DOHH2 (cell line): ENCODE measurements around the gene NUDC.

ENCODE experiments used
- EZH2phosphoT487 ChIP-seq: fragments of 200-600 bp; sonication (generic); IDR thresholded peaks from 2 replicates; pipeline ENCODE4 v1.6.1; 2017; ENCODE audit warnings: borderline replicate concordance, mild to moderate bottlenecking, antibody characterized with exemption, low read length, moderate library complexity, mixed read lengths
- TF ChIP-seq, protein P1 (sequence below): fragments of 200-600 bp; sonication (generic); IDR thresholded peaks from one replicate; pipeline ENCODE4 v1.5.1; 2014; ENCODE audit warnings: antibody characterized with exemption, mild to moderate bottlenecking, low read depth, low read length; ENCODE audit not compliant: poor library complexity, severe bottlenecking

GRCh38 chr1:26965628-26966027 is 44.1 kb downstream of the NUDC start:
- TF ChIP-seq, protein P1, sequence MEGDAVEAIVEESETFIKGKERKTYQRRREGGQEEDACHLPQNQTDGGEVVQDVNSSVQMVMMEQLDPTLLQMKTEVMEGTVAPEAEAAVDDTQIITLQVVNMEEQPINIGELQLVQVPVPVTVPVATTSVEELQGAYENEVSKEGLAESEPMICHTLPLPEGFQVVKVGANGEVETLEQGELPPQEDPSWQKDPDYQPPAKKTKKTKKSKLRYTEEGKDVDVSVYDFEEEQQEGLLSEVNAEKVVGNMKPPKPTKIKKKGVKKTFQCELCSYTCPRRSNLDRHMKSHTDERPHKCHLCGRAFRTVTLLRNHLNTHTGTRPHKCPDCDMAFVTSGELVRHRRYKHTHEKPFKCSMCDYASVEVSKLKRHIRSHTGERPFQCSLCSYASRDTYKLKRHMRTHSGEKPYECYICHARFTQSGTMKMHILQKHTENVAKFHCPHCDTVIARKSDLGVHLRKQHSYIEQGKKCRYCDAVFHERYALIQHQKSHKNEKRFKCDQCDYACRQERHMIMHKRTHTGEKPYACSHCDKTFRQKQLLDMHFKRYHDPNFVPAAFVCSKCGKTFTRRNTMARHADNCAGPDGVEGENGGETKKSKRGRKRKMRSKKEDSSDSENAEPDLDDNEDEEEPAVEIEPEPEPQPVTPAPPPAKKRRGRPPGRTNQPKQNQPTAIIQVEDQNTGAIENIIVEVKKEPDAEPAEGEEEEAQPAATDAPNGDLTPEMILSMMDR, result no peak
- TF ChIP-seq EZH2phosphoT487, result no peak
